HG03558 (cell line): ENCODE measurements around the gene SNX3.
"Not testable (repeated sequence)": the region's sequence is repeated elsewhere in the genome, so short reads cannot be mapped to it uniquely, and the experiment has no call there.

Source experiments
- ATAC-seq: cut with Tn5 transposase; IDR thresholded peaks from one replicate; pipeline ENCODE4 v1.9.1; 2021; ENCODE audit warnings: moderate number of reproducible peaks; ENCODE audit not compliant: unreplicated experiment; ENCODE audit errors: extremely low read depth

Gene SNX3

DNA sequence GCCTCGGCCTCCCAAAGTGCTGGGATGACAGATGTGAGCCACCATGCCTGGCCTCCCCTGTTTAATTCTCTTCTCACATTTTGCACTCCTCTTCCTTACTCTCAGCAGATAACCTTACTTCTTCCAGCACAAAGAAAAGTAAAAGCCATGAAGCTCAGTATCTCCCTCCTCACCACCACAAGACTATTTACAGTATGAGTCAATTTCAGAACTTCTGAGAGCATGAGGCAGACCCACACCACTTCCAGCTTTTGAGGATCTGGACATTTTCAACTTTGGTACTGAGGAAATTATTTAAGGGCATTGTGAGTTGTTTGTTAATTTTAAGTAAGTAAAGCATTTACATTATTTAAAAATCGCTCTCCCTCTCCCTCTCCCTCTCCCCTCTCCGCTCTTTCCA is 8.0 kb upstream of the SNX3 start:
- ATAC-seq = no peak

DNA sequence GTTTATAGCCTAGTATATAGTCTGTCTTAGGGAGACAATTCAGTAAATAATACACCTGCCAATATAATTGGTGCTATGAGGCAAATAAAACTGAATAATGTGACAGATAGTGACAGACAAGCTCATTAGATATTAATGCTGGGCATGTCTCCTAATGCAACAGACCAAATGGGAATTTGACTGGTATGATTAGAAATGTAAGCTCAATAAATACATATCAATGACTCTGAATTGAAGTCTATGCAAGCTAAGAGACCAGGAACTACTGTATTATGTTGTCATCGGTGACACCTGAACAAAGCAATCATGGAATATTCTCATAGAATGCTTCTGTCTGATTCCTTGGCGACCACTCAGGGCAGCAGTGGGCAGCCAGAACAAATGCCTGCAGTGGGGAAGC is 2.5 kb upstream of the SNX3 start:
- no peak for ATAC-seq

DNA sequence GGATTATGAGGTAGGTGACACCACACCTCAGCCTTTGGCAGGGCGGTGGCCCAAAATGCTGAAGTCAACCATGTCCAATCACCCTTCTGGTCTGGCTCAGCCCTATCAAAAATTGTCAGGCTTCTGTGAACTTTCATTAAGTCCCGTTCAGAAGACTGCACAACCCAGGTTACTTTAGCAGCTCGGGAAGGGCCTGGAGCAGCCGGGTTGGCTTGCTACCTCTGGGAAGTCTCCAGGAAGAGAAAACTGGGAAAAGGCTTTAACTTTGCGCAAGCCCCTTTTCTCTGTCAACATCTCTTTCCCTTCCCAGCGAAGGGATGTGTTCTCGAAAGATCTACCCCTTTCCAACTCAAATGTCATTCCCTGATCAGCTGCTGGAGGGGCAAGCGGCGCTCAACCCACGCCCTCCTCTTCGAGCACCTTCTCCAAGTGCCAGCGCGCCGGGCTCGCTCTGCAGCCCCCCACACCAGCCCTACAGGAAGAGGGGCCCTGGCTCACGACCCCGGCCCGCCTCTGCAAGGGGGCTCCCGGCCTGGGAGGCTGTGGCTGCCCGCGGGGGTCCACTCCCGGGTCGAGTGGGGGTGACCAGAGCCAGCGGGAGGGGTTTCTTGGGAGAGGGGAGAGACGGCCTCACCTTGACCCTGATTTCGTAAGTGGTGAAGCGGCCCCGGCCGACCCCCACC is 573 bp downstream of the SNX3 start:
- ATAC-seq = no peak

DNA sequence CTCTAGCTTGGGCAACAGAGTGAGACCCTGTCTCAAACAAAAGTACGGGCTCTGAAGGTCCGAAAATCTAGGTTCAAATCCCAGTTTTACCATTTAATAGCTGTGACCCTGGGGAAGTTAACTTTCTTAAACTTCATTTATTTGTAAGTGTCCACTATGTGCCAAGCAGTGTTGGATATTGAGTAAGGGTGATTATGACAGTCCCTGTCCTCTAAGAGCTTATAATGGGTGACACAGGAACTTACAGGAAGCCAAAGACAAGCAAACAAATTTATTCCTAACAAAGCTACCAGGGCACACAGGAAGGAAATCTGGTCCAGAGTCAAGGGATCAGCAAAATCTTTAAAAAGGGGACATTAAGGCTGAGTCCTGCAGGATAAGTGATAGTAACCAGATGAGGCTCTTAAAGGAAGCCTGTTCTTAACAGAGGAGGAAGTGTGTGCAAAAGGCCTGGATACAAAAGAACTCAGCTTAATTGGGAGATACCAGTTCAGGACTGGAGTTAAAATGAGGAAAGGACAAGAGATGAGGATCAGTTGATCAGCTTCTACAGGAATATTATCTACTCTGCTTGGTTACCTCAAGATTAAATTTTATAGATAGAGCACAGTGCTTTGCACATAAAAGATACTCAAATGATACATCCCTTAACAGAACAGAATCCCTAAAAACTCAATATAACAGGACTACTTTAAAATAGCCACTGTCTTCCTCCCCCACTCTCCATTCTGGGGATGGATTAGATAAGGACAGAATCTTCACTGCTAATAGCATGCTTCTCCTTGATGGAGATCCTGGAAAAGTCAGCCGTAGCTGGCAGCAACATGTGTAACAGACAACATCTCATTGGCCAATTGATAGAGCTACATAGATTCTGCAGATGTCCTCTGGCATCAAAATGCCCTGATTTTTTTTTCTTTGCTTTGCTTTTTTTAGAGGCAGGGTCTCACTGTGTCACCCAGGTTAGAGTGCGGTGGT is 6.1 kb downstream of the SNX3 start:
- ATAC-seq = no peak

DNA sequence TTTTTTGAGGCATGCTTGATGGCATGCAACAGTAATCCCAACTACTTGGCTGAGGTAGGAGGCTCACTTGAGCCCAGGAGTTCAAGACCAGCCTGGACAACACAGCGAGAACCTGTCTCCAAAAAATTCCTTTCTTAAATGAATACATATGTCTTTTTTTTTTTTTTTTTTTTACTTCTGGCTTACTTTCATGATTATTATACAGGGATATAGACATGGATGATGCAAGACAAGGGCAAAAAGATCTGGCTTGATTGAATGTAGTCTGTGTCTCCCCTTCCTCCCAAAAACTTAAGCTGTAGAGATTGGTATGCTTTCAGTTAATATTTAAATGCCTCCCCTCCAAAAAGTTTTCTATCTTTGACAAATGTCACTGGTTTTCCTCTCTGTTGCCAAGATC is 7.6 kb downstream of the SNX3 start:
- ATAC-seq = no peak

DNA sequence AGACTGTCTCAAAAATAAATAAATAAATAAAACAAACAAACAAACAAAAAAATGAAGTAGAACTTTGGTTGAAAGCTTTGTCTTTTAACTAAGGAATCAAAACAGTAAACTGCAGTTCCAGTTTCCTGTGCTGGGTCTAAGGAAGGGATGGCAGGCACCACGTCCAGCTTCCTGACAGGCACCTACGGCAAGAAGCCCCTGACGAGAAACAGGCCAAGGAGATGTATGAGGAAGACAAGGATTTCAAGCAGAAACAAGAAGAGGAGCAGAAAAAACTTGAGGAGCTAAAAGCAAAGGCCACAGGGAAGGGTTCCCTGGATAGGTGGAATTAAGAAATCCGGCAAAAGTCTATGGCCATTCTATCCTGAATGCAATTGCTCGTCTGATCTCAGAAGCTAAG is 8.8 kb downstream of the SNX3 start:
- no peak for ATAC-seq

DNA sequence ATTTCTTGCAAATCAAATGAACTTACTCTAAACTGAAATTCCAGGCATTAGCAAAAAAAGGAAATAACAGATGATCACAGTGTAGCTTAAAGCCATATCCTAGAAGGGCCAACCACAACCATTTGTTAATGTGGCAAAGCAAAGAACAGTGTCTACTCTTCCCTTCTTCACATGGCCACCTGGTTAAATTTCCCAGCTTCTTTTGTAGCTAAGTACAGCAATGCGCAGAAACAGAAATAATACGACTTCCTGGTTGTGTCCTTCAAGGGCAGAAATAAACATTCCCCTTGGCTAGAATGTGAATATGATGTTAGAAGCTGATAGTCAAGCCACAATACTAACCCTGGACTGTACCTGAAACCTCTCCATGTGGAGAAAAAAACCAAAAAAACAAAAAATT is 9.6 kb downstream of the SNX3 start:
- no peak for ATAC-seq

DNA sequence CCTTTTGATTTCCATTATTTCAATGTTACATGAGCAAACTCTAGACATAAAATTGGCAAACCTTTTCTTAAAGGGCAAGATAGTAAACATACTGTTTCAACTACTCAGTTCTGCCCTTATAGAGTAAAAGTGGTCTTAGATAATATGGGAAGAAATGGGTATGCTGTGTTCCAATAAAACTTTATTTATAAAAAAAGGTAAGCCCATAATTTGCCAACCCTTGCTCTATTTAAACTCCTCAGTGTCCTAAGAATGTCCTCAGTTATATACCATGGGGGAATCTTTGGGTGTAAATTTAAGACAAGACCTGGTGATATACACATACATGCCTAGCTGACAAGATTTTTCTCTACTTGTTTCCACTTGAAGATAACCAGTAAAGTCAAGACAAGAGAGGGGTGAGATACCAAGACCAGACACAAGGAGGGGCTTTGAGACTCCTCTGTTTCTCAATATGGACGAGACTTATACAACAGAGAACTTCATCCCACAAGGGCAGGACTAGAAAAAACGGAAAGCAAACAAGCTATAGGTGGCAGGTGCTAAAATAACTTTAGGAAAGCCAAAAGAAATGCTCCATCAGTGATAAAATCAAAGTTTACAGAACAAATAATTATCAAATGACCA is 10.5 kb downstream of the SNX3 start:
- ATAC-seq = no peak

DNA sequence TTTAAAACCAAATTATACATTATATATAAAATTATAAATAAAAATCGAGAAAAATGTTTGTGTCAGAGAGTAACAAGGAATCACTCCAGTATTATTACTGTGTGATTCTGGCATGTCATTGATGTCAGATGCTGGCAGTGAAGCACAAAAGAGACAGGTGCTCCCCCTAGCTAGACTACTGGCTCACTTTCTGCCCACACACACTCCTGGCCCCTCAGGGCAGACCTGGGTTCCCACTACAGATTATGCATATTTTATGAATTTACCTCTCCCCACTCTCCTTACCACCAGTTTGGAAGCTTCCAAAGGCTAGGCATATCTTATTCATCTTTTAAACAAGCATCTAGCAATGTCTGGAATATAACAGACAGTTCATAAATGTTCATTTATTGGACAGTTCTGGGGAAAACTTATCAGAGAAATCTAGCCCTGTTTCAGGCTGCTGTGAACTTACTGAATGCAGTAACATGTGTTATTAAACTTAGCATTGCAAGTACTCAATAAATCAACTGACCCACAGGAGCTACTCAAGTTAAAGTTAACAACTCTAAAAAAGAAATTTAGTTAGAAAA is 12.8 kb downstream of the SNX3 start:
- no peak for ATAC-seq

DNA sequence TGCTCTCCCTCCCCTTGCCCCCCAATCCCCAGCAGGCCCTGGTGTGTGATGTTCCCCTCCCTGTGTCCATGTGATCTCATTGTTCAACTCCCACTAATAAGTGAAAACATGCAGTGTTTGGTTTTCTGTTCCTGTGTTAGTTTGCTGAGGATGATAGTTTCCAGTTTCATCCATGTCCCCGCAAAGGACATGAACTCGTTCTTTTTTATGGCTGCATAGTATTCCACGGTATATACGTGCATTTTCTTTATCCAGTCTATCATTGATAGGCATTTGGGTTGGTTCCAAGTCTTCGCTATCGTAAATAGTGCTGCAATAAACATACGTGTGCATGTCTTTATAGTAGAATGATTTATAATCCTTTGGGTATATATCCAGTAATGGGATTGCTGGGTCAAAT is 15.7 kb downstream of the SNX3 start:
- not testable (repeated sequence) for ATAC-seq

DNA sequence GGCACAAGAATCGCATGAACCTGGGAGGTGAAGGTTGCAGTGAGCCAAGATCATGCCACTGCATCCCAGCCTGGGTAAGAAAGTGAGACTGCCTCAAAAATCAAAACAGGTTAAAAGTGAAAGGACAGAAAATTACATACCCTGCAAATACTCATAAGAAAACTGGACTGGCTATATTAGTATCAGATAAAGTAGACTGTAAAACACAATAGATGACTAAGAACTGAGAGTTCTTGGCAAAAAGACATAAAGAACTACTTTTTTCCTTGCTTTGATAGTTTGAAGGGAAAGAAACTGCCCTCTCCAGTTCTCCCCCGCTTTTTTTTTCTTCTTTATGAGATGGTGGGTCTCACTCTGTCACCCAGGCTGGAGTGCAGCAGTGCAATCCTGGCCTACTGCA is 17.0 kb downstream of the SNX3 start:
- no peak for ATAC-seq

DNA sequence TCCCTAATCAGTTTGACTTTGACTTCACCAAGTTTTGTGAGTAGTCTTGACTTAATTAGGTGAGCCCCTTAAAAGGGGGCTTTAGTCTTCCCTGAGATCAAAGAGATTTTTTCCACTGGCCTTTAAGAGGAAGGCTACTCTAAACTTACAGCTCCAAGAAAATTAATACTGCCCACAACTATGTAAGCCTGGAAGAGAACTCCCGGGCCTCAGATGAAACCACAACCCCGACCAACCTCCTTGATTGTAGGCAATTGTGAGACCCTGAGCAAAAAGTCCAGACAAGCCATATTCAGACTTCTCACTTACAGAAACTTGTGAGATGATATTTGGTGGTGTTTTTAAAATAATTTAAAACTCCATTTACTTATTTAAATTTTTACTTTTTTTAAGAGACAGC is 18.1 kb downstream of the SNX3 start:
- no peak for ATAC-seq

DNA sequence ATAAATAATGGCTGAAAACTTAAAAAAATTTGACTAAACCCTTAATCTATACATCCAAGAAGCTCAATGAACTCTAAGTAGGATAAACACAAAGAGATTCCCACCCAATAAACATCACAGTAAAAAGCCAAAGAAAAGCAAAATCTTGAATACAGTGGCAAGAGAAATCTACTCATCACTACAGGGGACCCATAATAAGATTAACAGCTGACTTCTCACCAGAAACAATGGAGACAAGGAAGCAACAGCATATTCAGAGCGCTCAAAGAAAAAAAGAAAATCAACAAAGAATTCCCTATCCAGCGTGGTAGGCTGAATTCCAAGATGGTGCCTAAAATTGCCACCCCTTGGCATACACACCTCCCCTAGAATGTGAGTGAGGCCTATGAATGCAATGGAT is 18.6 kb downstream of the SNX3 start:
- no peak for ATAC-seq

DNA sequence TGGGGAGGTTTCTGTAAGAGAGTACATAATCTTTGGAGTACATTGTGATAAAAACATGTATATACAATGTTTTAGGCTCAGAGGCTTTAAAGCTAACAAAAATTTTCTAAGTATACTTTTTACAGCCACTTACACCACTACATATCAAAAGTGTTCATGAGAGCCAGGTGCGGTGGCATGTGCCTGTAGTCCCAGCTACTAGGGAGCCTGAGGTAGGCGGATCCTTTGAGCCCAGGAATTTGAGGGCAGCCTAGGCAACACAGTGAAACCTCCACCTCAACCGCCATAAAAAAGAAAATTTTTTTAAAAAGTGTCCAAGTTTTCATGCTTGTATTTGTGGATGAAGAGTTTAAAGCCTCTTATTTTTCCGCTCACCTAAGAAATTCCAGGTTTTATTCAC is 22.5 kb downstream of the SNX3 start:
- no peak for ATAC-seq

DNA sequence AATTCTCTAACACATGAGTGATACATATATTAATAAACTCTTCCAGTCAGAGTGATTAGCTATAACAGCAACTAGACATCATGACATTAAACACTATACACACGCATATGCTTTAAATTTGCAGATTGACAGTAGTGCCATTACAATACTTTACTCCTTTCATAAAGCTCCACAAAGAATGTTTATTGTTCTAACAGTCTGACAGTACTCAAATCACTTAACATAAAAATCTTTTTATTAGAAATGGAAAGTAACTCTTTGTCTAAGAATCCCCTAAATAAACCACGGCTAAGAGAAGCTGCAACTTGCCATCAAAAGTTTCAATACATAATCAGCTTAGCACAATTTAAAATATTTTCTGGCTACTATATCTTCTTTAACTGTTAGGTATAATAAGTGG is 24.0 kb downstream of the SNX3 start:
- no peak for ATAC-seq

DNA sequence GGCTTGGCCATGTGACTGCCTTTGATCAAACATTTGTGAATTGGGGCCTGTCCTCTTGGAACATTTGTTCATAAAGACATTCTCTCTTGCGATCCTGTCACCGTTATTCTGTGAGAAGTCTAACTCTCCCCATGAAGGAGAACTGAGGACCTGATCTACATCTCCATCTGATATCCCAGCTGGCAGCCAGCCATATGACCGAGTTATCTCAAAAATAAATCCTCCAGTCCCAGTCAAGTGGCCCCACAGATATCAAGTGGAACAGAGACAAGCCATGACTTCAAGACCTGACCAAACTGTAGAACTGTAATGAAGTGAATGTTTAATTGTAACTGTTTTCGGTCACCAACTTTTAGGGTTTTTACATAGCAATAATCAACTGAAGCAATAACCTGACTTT is 25.7 kb downstream of the SNX3 start:
- no peak for ATAC-seq

DNA sequence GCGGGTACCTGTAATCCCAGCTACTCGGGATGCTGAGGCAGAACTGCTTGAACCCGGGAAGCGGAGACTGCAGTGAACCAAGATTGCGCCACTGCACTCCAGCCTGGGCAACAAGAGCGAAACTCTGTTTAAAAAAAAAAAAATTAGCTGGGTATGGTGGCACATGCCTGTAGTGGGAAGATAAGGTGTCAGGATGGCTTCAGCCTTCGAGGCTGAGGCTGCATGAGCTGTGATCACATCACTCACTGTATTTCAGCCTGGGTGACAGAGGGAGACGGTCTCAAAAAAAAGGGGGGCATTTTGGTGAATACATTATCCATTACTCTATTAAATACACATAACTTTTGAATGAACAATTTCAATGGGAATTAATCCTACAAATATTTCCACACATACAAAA is 32.4 kb downstream of the SNX3 start:
- no peak for ATAC-seq

DNA sequence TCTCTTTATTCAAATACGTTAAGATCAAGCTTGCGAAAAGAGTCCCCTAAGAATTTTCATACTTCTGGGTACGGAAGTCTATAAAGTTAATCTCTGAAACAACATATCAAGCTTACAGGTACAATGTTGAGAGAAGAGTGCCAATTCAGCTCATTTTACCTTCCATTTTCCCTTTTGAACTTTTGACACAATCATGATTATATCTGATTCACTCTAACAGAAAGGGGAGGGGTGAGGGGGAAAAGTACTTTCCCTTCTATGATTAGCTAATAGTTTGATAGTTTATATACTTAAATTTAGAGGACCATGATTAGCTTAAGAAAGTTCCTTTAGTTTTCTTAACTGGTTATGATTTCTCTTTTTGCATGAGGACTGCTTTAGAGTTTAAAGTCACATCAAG is 33.5 kb downstream of the SNX3 start:
- ATAC-seq = no peak

DNA sequence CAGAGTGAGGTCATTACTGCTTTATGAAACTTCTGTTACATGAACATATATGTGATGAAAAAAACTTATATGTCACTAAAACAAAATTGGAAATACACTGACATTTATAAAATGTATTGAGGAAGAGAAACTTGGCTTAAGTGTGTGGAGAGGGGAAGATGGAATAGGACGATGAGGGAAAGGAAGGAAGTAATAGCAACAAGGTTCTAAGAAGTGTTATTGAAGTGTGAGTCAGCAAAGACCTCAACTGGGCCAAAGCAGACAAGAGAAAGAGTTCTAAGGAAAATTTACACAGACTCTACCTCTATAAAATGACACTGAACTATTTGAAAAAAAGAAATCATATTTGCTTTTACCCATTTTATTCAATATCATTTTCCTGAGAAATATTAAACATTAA is 38.3 kb downstream of the SNX3 start:
- ATAC-seq = no peak

DNA sequence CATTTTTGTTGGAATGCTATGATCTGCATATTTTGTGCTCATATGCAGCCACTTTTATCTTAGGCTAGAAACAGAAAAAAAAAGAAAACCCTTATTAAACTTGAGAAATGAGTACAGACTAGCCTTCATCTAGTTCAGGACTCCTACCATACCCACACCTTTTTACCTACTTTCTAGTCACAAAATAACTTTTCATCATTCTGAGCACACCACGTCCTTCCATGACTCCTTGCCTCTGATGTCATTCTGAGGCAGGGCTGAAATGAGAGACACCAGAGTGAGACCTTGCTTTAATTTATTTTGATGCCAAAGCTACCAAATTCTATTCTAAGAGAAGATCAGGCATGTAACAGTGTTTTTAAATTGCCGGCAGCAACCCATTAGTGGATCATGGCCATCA is 38.8 kb downstream of the SNX3 start:
- ATAC-seq = no peak

DNA sequence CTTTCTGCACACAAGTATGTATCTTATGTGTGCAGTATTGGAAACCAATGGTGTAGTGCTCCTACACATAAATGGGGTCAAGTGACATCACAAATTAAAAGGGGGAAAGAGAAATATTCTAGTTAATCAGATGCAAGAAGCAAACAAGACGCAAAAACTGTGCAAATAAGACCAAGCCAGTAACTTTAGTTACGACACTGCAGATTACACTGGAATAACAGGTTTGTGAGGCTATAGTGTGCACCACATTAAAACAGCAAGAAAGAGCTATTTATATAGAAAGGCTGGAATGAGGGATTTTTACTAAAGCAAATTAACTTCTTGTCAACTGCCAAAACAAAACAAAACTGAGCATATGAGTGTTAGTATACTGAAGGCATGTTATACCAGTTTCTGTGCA is 49.2 kb downstream of the SNX3 start:
- ATAC-seq = no peak
